SU-DHL-6 (cell line): ENCODE measurements around the gene KDM2B.

Experiments used
- H2AFZ ChIP-seq: fragments of 200-600 bp; sonication (generic); 2 replicates; pipeline ENCODE4 v1.6.1; 2014; ENCODE audit warnings: low read depth, mild to moderate bottlenecking, moderate library complexity, mixed read lengths, antibody characterized with exemption, low read length; ENCODE audit not compliant: severe bottlenecking
- H3F3A ChIP-seq: fragments of 200-600 bp; shearing (Covaris generic); 2 replicates; pipeline ENCODE4 v1.6.0; 2016; ENCODE audit warnings: antibody characterized with exemption, mild to moderate bottlenecking; ENCODE audit not compliant: insufficient read depth
- H3K27ac ChIP-seq: fragments of 200-600 bp; sonication (generic); 2 replicates; pipeline ENCODE4 v1.5.1; 2016; ENCODE audit warnings: low read depth, mild to moderate bottlenecking, low read length, moderate library complexity, mixed read lengths
- H3K27me3 ChIP-seq: fragments of 200-600 bp; sonication (generic), shearing (Covaris generic); 2 replicates; pipeline ENCODE4 v1.6.0; 2014; ENCODE audit warnings: mild to moderate bottlenecking, low read length
- H3K36me3 ChIP-seq: fragments of 200-600 bp; sonication (generic); 2 replicates; pipeline ENCODE4 v1.6.1; 2014; ENCODE audit warnings: mild to moderate bottlenecking, low read length, mixed read lengths
- H3K4me2 ChIP-seq: fragments of 300-600, 200-600 bp; shearing (Covaris generic), sonication (generic); 2 replicates; pipeline ENCODE4 v1.6.0; 2014; ENCODE audit warnings: low read length, low read depth, mild to moderate bottlenecking; ENCODE audit not compliant: poor library complexity, severe bottlenecking
- H3K4me3 ChIP-seq: fragments of 200-600 bp; sonication (generic); 2 replicates; pipeline ENCODE4 v1.5.1; 2014; ENCODE audit warnings: antibody characterized with exemption, low read length, mild to moderate bottlenecking, mixed read lengths; ENCODE audit not compliant: insufficient read depth, poor library complexity, severe bottlenecking
- H3K79me2 ChIP-seq: fragments of 200-600 bp; sonication (generic); 2 replicates; pipeline ENCODE4 v1.6.1; 2014; ENCODE audit warnings: mild to moderate bottlenecking, low read length, moderate library complexity; ENCODE audit not compliant: insufficient read depth
- H3K9ac ChIP-seq: fragments of 200-600 bp; sonication (generic); 2 replicates; pipeline ENCODE4 v1.7.0; 2014; ENCODE audit warnings: mild to moderate bottlenecking, low read length
- H3K9me2 ChIP-seq: fragments of 200-600 bp; sonication (generic); replicated peaks from 2 replicates; pipeline ENCODE4 v1.6.1; 2014; ENCODE audit warnings: low read length; ENCODE audit not compliant: insufficient read depth
- H3K9me3 ChIP-seq: fragments of 200-600 bp; sonication (generic); 2 replicates; pipeline ENCODE4 v1.6.1; 2014; ENCODE audit warnings: low read length, mixed read lengths; ENCODE audit not compliant: insufficient read depth
- H4K20me1 ChIP-seq: fragments of 200-600 bp; sonication (generic); 2 replicates; pipeline ENCODE4 v1.6.1; 2014; ENCODE audit warnings: low read depth, mild to moderate bottlenecking, antibody characterized with exemption, low read length, moderate library complexity, mixed read lengths
- EZH2phosphoT487 ChIP-seq: fragments of 200-600 bp; sonication (generic), shearing (Covaris generic); conservative IDR thresholded peaks from 2 replicates; pipeline ENCODE4 v1.6.1; 2018; ENCODE audit warnings: mild to moderate bottlenecking, antibody characterized with exemption, low read length, moderate library complexity, mixed read lengths
- TF ChIP-seq, protein P1 (sequence below): fragments of 200-600 bp; sonication (generic); IDR thresholded peaks from one replicate; pipeline ENCODE4 v1.5.1; 2017; ENCODE audit warnings: antibody characterized with exemption, mild to moderate bottlenecking, low read length, moderate library complexity; ENCODE audit not compliant: insufficient read depth, poor library complexity, severe bottlenecking

KDM2B gene

GRCh38 chr12:121543786-121544185, 37.0 kb downstream of the KDM2B start:
- no peaks in the 10 kb centered on the region for H4K20me1 ChIP-seq
- no peaks in the 10 kb centered on the region for H3K9me3 ChIP-seq
- H3K9ac ChIP-seq, result no peak overlapping the region
- no peak overlapping the region for H2AFZ ChIP-seq
- no peak overlapping the region for H3K4me3 ChIP-seq
- TF ChIP-seq, protein P1, sequence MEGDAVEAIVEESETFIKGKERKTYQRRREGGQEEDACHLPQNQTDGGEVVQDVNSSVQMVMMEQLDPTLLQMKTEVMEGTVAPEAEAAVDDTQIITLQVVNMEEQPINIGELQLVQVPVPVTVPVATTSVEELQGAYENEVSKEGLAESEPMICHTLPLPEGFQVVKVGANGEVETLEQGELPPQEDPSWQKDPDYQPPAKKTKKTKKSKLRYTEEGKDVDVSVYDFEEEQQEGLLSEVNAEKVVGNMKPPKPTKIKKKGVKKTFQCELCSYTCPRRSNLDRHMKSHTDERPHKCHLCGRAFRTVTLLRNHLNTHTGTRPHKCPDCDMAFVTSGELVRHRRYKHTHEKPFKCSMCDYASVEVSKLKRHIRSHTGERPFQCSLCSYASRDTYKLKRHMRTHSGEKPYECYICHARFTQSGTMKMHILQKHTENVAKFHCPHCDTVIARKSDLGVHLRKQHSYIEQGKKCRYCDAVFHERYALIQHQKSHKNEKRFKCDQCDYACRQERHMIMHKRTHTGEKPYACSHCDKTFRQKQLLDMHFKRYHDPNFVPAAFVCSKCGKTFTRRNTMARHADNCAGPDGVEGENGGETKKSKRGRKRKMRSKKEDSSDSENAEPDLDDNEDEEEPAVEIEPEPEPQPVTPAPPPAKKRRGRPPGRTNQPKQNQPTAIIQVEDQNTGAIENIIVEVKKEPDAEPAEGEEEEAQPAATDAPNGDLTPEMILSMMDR, result no peak
- TF ChIP-seq EZH2phosphoT487, result no peak
- H3K36me3 ChIP-seq, result no peaks in the 10 kb centered on the region
- no peaks in the 10 kb centered on the region for H3K9me2 ChIP-seq
- H3K79me2 ChIP-seq, result no peaks in the 10 kb centered on the region
- H3F3A ChIP-seq, result peaks cover 8% of the 10 kb centered on the region; the same call in 1 of the 2 replicates
- no peak overlapping the region for H3K27ac ChIP-seq
- H3K4me2 ChIP-seq, result no peak overlapping the region
- H3K27me3 ChIP-seq, result no peaks in the 10 kb centered on the region

GRCh38 chr12:121539908-121540307, 40.9 kb downstream of the KDM2B start:
- Histone ChIP-seq H3K79me2 (no peaks in the 10 kb centered on the region), H3K27me3 (no peaks in the 10 kb centered on the region), H3K36me3 (no peaks in the 10 kb centered on the region), H3K9ac (no peak overlapping the region), H3K9me3 (no peaks in the 10 kb centered on the region), H3K27ac (no peak overlapping the region), H2AFZ (no peak overlapping the region), H3K9me2 (no peaks in the 10 kb centered on the region), H3F3A (peaks cover 30% of the 10 kb centered on the region), H3K4me3 (no peak overlapping the region), H3K4me2 (no peak overlapping the region), H4K20me1 (no peaks in the 10 kb centered on the region)
- TF ChIP-seq EZH2phosphoT487, result no peak
- TF ChIP-seq, protein P1, result no peak

DNA sequence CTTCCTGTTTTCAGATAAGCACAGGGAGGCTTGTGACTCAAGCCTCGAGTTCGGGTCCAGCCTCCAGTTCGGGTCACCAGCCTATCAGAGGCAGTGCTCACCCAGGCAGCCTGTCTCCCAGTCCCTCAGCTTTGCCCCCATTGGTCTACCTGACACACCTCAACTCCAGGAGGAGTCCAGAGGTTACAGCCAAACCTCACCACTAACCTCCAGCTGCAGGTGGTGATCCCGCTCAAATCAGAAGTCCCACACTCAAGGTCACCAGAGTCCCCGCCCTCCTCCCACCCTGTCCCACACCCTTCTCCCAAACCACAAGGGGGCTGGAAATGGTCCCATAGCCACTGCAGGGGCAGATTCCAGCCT, 42.1 kb downstream of the KDM2B start:
- Histone ChIP-seq H2AFZ (no peak overlapping the region), H3K79me2 (no peaks in the 10 kb centered on the region), H3K27ac (no peak overlapping the region)

More for the DNA sequence above, 42.1 kb downstream of the KDM2B start:
- peaks cover 37% of the 10 kb centered on the region for H3F3A ChIP-seq
- no peaks in the 10 kb centered on the region for H3K36me3 ChIP-seq
- H3K9me3 ChIP-seq, result no peaks in the 10 kb centered on the region
- no peak overlapping the region for H3K4me3 ChIP-seq
- no peaks in the 10 kb centered on the region for H3K9me2 ChIP-seq
- no peaks in the 10 kb centered on the region for H3K27me3 ChIP-seq
- TF ChIP-seq, protein P1, result no peak
- no peak for TF ChIP-seq EZH2phosphoT487
- no peaks in the 10 kb centered on the region for H4K20me1 ChIP-seq
- H3K4me2 ChIP-seq, result peak overlapping the region; percentile 81
- peak overlapping the region; percentile 70 for H3K9ac ChIP-seq
